A549 (cell line): ENCODE results near the gene CYP4V2.

Experiments used
- CEBPB ChIP-seq, 2 experiments: fragments of >200 bp in 1 of 2; sonication (Bioruptor Twin) in 1 of 2; formaldehyde crosslinking in 1 of 2; IDR thresholded peaks; 2 replicates each; pipeline ENCODE4 v1.6.1; 2012 to 2016
- HMGXB4 ChIP-seq: fragments of 250-450 bp; sonication (Bioruptor Pico); IDR thresholded peaks from 2 replicates; pipeline ENCODE4 v1.5.0; 2021; ENCODE audit warnings: mild to moderate bottlenecking, moderate library complexity, borderline replicate concordance
- PHF8 ChIP-seq: fragments of 200-600 bp; sonication (generic); IDR thresholded peaks from 2 replicates; pipeline ENCODE4 v1.6.1; 2016; ENCODE audit warnings: low read depth, mild to moderate bottlenecking, antibody characterized with exemption, moderate library complexity, borderline replicate concordance
- RCOR1 ChIP-seq: fragments of 150-350 bp; IDR thresholded peaks from 2 replicates; pipeline ENCODE4 v1.6.1; 2014; ENCODE audit warnings: antibody characterized with exemption, low read length, low read depth
- REST ChIP-seq: fragments of 200-600 bp; sonication (generic); IDR thresholded peaks from 2 replicates; pipeline ENCODE4 v1.6.1; 2016; ENCODE audit warnings: antibody characterized with exemption, mild to moderate bottlenecking, moderate library complexity
- SREBF2 ChIP-seq: fragments of 450-650 bp; IDR thresholded peaks from 2 replicates; pipeline ENCODE4 v1.6.1; 2014; ENCODE audit warnings: mild to moderate bottlenecking, moderate library complexity
- TF ChIP-seq, protein P1 (sequence below): fragments of 450-650 bp; IDR thresholded peaks from 2 replicates; pipeline ENCODE4 v1.6.1; 2014; ENCODE audit warnings: antibody characterized with exemption
- TF ChIP-seq, protein P2 (sequence below): fragments of >200 bp; sonication (Bioruptor Twin); formaldehyde crosslinking; IDR thresholded peaks from 3 replicates; pipeline ENCODE4 v1.5.1; 2016

DNA sequence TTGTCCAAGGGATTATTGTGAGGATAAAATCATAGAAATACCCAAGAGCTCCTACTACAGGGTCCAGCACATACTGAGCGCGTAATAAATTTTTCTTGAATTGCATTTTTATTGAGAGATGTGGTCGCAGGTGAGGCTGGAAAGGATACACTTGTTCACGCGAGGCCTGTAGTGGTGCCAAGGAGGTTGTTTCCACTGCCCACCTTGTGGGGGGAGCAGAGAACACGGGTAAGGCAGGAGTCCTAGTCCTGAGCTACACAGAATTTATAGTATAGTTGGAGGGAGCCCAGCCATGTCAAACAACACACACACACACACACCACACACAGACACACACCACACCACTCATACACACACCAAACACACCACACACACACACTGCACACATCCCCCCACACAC is 31.8 kb upstream of the CYP4V2 start:
- TF ChIP-seq, protein P1, sequence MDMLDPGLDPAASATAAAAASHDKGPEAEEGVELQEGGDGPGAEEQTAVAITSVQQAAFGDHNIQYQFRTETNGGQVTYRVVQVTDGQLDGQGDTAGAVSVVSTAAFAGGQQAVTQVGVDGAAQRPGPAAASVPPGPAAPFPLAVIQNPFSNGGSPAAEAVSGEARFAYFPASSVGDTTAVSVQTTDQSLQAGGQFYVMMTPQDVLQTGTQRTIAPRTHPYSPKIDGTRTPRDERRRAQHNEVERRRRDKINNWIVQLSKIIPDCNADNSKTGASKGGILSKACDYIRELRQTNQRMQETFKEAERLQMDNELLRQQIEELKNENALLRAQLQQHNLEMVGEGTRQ = no peak
- TF ChIP-seq SREBF2 (no peak), HMGXB4 (no peak), PHF8 (no peak), REST (no peak), RCOR1 (no peak), CEBPB (IDR thresholded peaks at IDR 0.05) (no peak)
- TF ChIP-seq, protein P2, sequence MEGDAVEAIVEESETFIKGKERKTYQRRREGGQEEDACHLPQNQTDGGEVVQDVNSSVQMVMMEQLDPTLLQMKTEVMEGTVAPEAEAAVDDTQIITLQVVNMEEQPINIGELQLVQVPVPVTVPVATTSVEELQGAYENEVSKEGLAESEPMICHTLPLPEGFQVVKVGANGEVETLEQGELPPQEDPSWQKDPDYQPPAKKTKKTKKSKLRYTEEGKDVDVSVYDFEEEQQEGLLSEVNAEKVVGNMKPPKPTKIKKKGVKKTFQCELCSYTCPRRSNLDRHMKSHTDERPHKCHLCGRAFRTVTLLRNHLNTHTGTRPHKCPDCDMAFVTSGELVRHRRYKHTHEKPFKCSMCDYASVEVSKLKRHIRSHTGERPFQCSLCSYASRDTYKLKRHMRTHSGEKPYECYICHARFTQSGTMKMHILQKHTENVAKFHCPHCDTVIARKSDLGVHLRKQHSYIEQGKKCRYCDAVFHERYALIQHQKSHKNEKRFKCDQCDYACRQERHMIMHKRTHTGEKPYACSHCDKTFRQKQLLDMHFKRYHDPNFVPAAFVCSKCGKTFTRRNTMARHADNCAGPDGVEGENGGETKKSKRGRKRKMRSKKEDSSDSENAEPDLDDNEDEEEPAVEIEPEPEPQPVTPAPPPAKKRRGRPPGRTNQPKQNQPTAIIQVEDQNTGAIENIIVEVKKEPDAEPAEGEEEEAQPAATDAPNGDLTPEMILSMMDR = no peak
